Karpas-422 (cell line): ENCODE data around the gene DOLPP1. TPM values are rescaled to one million over a fixed set of nuclear protein-coding genes. Genes with fewer than 3 reads are reported as not detected.

Experiments used
- DNase-seq: peaks from one replicate; pipeline ENCODE4 v3.0.0-alpha.2; 2015
- H2AFZ ChIP-seq: fragments of 200-600 bp; sonication (generic); 2 replicates; pipeline ENCODE4 v1.6.1; 2014; ENCODE audit warnings: antibody characterized with exemption, low read length, mixed read lengths
- H3K27ac ChIP-seq: fragments of 200-600 bp; sonication (generic); 2 replicates; pipeline ENCODE4 v1.5.1; 2014; ENCODE audit warnings: mild to moderate bottlenecking, low read length, moderate library complexity
- H3K27me3 ChIP-seq: fragments of 200-600 bp; sonication (generic); 2 replicates; pipeline ENCODE4 v1.6.1; 2014; ENCODE audit warnings: low read length, mixed read lengths
- H3K36me3 ChIP-seq: fragments of 200-600 bp; sonication (generic); 2 replicates; pipeline ENCODE4 v1.6.1; 2014; ENCODE audit warnings: low read length, mixed read lengths; ENCODE audit not compliant: insufficient read depth
- H3K4me1 ChIP-seq: fragments of 200-600 bp; sonication (generic); 2 replicates; pipeline ENCODE4 v1.6.1; 2014; ENCODE audit warnings: mild to moderate bottlenecking, low read length, mixed read lengths
- H3K4me2 ChIP-seq: fragments of 200-600 bp; sonication (generic); 2 replicates; pipeline ENCODE4 v1.6.1; 2014; ENCODE audit warnings: low read length, low read depth, mild to moderate bottlenecking; ENCODE audit not compliant: poor library complexity, severe bottlenecking
- H3K4me3 ChIP-seq: fragments of 200-600 bp; sonication (generic); 2 replicates; pipeline ENCODE4 v1.5.1; 2014; ENCODE audit warnings: mild to moderate bottlenecking, antibody characterized with exemption, low read length, mixed read lengths
- H3K79me2 ChIP-seq: fragments of 200-600 bp; sonication (generic); 2 replicates; pipeline ENCODE4 v1.6.1; 2014; ENCODE audit warnings: mild to moderate bottlenecking, low read length, mixed read lengths
- H3K9ac ChIP-seq: fragments of 200-600 bp; sonication (generic); 2 replicates; pipeline ENCODE4 v1.6.0; 2014; ENCODE audit warnings: low read length
- H3K9me2 ChIP-seq: fragments of 200-600 bp; sonication (generic), shearing (Covaris generic); replicated peaks from 2 replicates; pipeline ENCODE4 v1.6.0; 2014; ENCODE audit warnings: mild to moderate bottlenecking, low read length, moderate library complexity; ENCODE audit not compliant: insufficient read depth
- H3K9me3 ChIP-seq: fragments of 300-700, 200-600 bp; sonication (generic); 2 replicates; pipeline ENCODE4 v1.6.1; 2014; ENCODE audit warnings: low read length, mixed read lengths
- H4K20me1 ChIP-seq: fragments of 200-600 bp; sonication (generic); 2 replicates; pipeline ENCODE4 v1.6.1; 2014; ENCODE audit warnings: mild to moderate bottlenecking, antibody characterized with exemption, low read length, low read depth; ENCODE audit not compliant: insufficient read depth
- total RNA-seq: library from RNA; depleted of rRNA; stranded (reverse); fragments of >200 nt; shearing (Covaris generic); gene quantifications from 2 replicates; pipeline ENCODE4 v1.2.3, GENCODE V29; 2014; ENCODE audit warnings: low replicate concordance

The DOLPP1 gene
- total RNA-seq, 1 experiment from 2014 or later: 6.7 TPM

- H3K9ac ChIP-seq: peak overlapping the region; percentile 92
- peak overlapping the region; percentile 89 for H3K4me2 ChIP-seq
- H3K9me3 ChIP-seq: no peaks in the 10 kb centered on the region
- H3K4me3 ChIP-seq: peak overlapping the region; percentile 96
- DNase-seq: no peak
- no peaks in the 10 kb centered on the region for H3K9me2 ChIP-seq
- H2AFZ ChIP-seq: no peak overlapping the region
- peaks cover 14% of the 10 kb centered on the region; the same call in 1 of the 2 replicates for H4K20me1 ChIP-seq
- H3K36me3 ChIP-seq: peaks cover 4% of the 10 kb centered on the region; the same call in 1 of the 2 replicates
- H3K27ac ChIP-seq: no peak overlapping the region
- peaks cover 42% of the 10 kb centered on the region for H3K79me2 ChIP-seq
- peaks cover 18% of the 10 kb centered on the region for H3K4me1 ChIP-seq
- no peaks in the 10 kb centered on the region for H3K27me3 ChIP-seq
Measured at GRCh38 chr9:129037767-129038098, 43.2 kb upstream of the DOLPP1 start.

- no peaks in the 10 kb centered on the region for H3K27me3 ChIP-seq
- H3K9ac ChIP-seq: peak overlapping the region; percentile 92
- H3K27ac ChIP-seq: no peak overlapping the region
- H3K4me3 ChIP-seq: peak overlapping the region; percentile 96
- peaks cover 14% of the 10 kb centered on the region; the same call in 1 of the 2 replicates for H4K20me1 ChIP-seq
- DNase-seq: no peak
- peaks cover 42% of the 10 kb centered on the region for H3K79me2 ChIP-seq
- H2AFZ ChIP-seq: no peak overlapping the region
- peaks cover 18% of the 10 kb centered on the region for H3K4me1 ChIP-seq
- H3K4me2 ChIP-seq: peak overlapping the region; percentile 89
- no peaks in the 10 kb centered on the region for H3K9me2 ChIP-seq
- no peaks in the 10 kb centered on the region for H3K9me3 ChIP-seq
- H3K36me3 ChIP-seq: peaks cover 4% of the 10 kb centered on the region; the same call in 1 of the 2 replicates
Measured at GRCh38 chr9:129038109-129038852, 42.6 kb upstream of the DOLPP1 start.

- no peaks in the 10 kb centered on the region for H3K27me3 ChIP-seq
- H4K20me1 ChIP-seq: peaks cover 14% of the 10 kb centered on the region; the same call in 1 of the 2 replicates
- no peak overlapping the region for H3K9ac ChIP-seq
- H3K4me3 ChIP-seq: no peak overlapping the region
- no peak for DNase-seq
- peaks cover 4% of the 10 kb centered on the region; the same call in 1 of the 2 replicates for H3K36me3 ChIP-seq
- H2AFZ ChIP-seq: no peak overlapping the region
- no peak overlapping the region for H3K4me2 ChIP-seq
- no peak overlapping the region for H3K27ac ChIP-seq
- H3K4me1 ChIP-seq: peaks cover 18% of the 10 kb centered on the region
- no peaks in the 10 kb centered on the region for H3K9me3 ChIP-seq
- no peaks in the 10 kb centered on the region for H3K9me2 ChIP-seq
- H3K79me2 ChIP-seq: peaks cover 42% of the 10 kb centered on the region
Measured at GRCh38 chr9:129040113-129040643, 40.7 kb upstream of the DOLPP1 start.

- H3K27ac ChIP-seq: no peak overlapping the region
- H3K4me1 ChIP-seq: peaks cover 13% of the 10 kb centered on the region
- no peaks in the 10 kb centered on the region for H3K27me3 ChIP-seq
- no peak for DNase-seq
- H3K9me2 ChIP-seq: no peaks in the 10 kb centered on the region
- H3K9me3 ChIP-seq: no peaks in the 10 kb centered on the region
- peaks cover 14% of the 10 kb centered on the region; the same call in 1 of the 2 replicates for H4K20me1 ChIP-seq
- H3K9ac ChIP-seq: no peak overlapping the region
- no peak overlapping the region for H3K4me2 ChIP-seq
- H3K4me3 ChIP-seq: no peak overlapping the region
- peaks cover 37% of the 10 kb centered on the region for H3K79me2 ChIP-seq
- H2AFZ ChIP-seq: no peak overlapping the region
- H3K36me3 ChIP-seq: peaks cover 4% of the 10 kb centered on the region; the same call in 1 of the 2 replicates
Measured at GRCh38 chr9:129042016-129042415, 38.9 kb upstream of the DOLPP1 start.

GRCh38 chr9:129052592-129052991 lies 28.3 kb upstream of the DOLPP1 start:
- peaks cover 4% of the 10 kb centered on the region; the same call in 1 of the 2 replicates for H3K36me3 ChIP-seq
- no peaks in the 10 kb centered on the region for H3K9me2 ChIP-seq
- no peaks in the 10 kb centered on the region for H4K20me1 ChIP-seq
- no peaks in the 10 kb centered on the region for H3K27me3 ChIP-seq
- no peaks in the 10 kb centered on the region for H3K79me2 ChIP-seq
- H3K27ac ChIP-seq: no peak overlapping the region
- H3K9me3 ChIP-seq: no peaks in the 10 kb centered on the region
- H3K4me1 ChIP-seq: no peaks in the 10 kb centered on the region
- no peak overlapping the region for H3K9ac ChIP-seq
- H3K4me2 ChIP-seq: no peak overlapping the region
- DNase-seq: no peak
- H3K4me3 ChIP-seq: no peak overlapping the region
- H2AFZ ChIP-seq: no peak overlapping the region

GRCh38 chr9:129053020-129053419 lies 27.9 kb upstream of the DOLPP1 start:
- H3K79me2 ChIP-seq: no peaks in the 10 kb centered on the region
- no peaks in the 10 kb centered on the region for H4K20me1 ChIP-seq
- H3K27ac ChIP-seq: no peak overlapping the region
- no peaks in the 10 kb centered on the region for H3K4me1 ChIP-seq
- no peak overlapping the region for H2AFZ ChIP-seq
- no peak for DNase-seq
- no peak overlapping the region for H3K4me2 ChIP-seq
- no peaks in the 10 kb centered on the region for H3K9me2 ChIP-seq
- no peak overlapping the region for H3K9ac ChIP-seq
- H3K36me3 ChIP-seq: peaks cover 4% of the 10 kb centered on the region; the same call in 1 of the 2 replicates
- no peak overlapping the region for H3K4me3 ChIP-seq
- H3K27me3 ChIP-seq: no peaks in the 10 kb centered on the region
- H3K9me3 ChIP-seq: no peaks in the 10 kb centered on the region

- no peak overlapping the region for H3K4me3 ChIP-seq
- no peak overlapping the region for H3K27ac ChIP-seq
- no peaks in the 10 kb centered on the region for H3K9me2 ChIP-seq
- peaks cover 4% of the 10 kb centered on the region; the same call in 1 of the 2 replicates for H3K36me3 ChIP-seq
- DNase-seq: no peak
- no peaks in the 10 kb centered on the region for H3K9me3 ChIP-seq
- H4K20me1 ChIP-seq: no peaks in the 10 kb centered on the region
- no peaks in the 10 kb centered on the region for H3K4me1 ChIP-seq
- no peak overlapping the region for H3K9ac ChIP-seq
- no peaks in the 10 kb centered on the region for H3K79me2 ChIP-seq
- H3K27me3 ChIP-seq: no peaks in the 10 kb centered on the region
- H3K4me2 ChIP-seq: no peak overlapping the region
- no peak overlapping the region for H2AFZ ChIP-seq
Measured at GRCh38 chr9:129054163-129054851, 26.6 kb upstream of the DOLPP1 start.
